GM21367 (cell line): ENCODE measurements around the gene PDZRN3.

Experiments used
- ATAC-seq: cut with Tn5 transposase; IDR thresholded peaks from one replicate; pipeline ENCODE4 v1.9.1; 2021; ENCODE audit not compliant: unreplicated experiment

PDZRN3 gene

GRCh38 chr3:73353649-73354217 is 271.0 kb downstream of the PDZRN3 start:
- ATAC-seq: no peak

GRCh38 chr3:73352841-73353645 is 271.7 kb downstream of the PDZRN3 start:
- ATAC-seq: no peak

GRCh38 chr3:73351423-73352071 is 273.2 kb downstream of the PDZRN3 start:
- no peak for ATAC-seq

GRCh38 chr3:73350996-73351395 is 273.7 kb downstream of the PDZRN3 start:
- no peak for ATAC-seq

- no peak for ATAC-seq
Measured at GRCh38 chr3:73349657-73350056, 275.1 kb downstream of the PDZRN3 start.

- no peak for ATAC-seq
Measured at GRCh38 chr3:73342077-73342476, 282.7 kb downstream of the PDZRN3 start.

- ATAC-seq: no peak
Measured at GRCh38 chr3:73341272-73341935, 283.3 kb downstream of the PDZRN3 start.

- no peak for ATAC-seq
Measured at GRCh38 chr3:73332558-73332957, 292.2 kb downstream of the PDZRN3 start.
